GM12878 (cell line): Measurements from ENCODE around the gene BNC2.
A peak's percentile ranks its signal among the peaks of the same experiment; 100 is the strongest.

Experiments used
- MXI1 ChIP-seq: fragments of 150-350 bp; IDR thresholded peaks from 2 replicates; pipeline ENCODE4 v1.6.1; 2011; ENCODE audit warnings: low read depth, mild to moderate bottlenecking, inconsistent platforms, low read length, improper control_type of control experiment
- SREBF1 ChIP-seq: IDR thresholded peaks from 2 replicates; pipeline ENCODE4 v1.6.1; 2012; ENCODE audit warnings: mild to moderate bottlenecking, low read length
- SUZ12 ChIP-seq: fragments of 200-600 bp; sonication (generic); IDR thresholded peaks from one replicate; pipeline ENCODE4 v1.6.1; 2018; ENCODE audit warnings: antibody characterized with exemption, mild to moderate bottlenecking; ENCODE audit not compliant: unreplicated experiment
- TF ChIP-seq, protein P1 (sequence below): IDR thresholded peaks from 2 replicates; pipeline ENCODE4 v1.6.1; 2011; ENCODE audit warnings: low read depth, mild to moderate bottlenecking, low read length, moderate library complexity, borderline replicate concordance; ENCODE audit errors: extremely low read depth

DNA sequence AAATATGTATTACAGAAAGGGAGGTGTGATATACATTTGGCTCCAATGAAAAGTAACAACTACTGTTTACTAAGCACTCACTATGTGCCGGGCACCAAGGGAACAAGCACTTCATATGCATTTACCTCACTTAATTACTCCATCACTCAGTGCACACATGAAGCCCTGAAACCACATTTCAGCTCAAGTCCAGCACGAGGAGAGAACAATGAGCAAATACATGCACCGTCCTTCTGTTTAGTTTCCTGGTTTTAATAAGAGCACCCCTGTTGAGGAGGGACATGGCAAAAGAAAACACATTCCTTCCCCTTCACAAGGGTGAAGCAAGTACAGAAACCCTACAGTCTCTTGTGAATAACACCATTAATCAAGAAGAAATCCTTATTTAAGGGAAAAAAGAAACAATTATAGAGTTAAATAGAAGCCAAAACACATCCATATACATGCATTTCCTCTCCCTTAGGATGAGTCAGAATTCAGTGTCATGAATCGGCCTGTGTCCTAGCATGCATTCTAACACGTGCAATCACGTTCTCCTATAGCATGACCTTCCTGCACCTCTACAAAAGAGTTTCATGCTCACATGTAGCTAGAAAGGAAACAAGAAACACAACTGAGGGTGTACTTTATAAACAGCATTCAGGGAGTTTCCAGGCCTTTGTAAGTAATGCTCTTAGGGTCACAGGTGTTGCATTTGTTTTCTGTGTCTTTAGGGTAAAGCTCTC is 411.6 kb downstream of the BNC2 start:
- TF ChIP-seq SUZ12: no peak
- TF ChIP-seq MXI1: 0 out of 2 replicates have a peak, but pooled peaks have one; percentile 23
- TF ChIP-seq, protein P1, sequence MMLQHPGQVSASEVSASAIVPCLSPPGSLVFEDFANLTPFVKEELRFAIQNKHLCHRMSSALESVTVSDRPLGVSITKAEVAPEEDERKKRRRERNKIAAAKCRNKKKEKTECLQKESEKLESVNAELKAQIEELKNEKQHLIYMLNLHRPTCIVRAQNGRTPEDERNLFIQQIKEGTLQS: no peak
- TF ChIP-seq SREBF1: no peak
